HL-60 (cell line): Measurements from ENCODE around the gene DPF3.

Experiments used
- DNase-seq, 2 experiments: peaks; one replicate each; pipeline ENCODE4 v3.0.0-alpha.2; 2010 to 2020; ENCODE audit warnings: low read depth in 1 of 2, low spot score in 1 of 2
- H3K27ac ChIP-seq: fragments of 250-450 bp; sonication (Bioruptor Pico); replicated peaks from 2 replicates; pipeline ENCODE4 v1.5.1; 2020; ENCODE audit warnings: mild to moderate bottlenecking, moderate library complexity
- H3K27me3 ChIP-seq: fragments of 250-450 bp; sonication (Bioruptor Pico); 2 replicates; pipeline ENCODE4 v1.5.1; 2021; ENCODE audit warnings: mild to moderate bottlenecking, moderate library complexity; ENCODE audit not compliant: insufficient read depth, poor library complexity, severe bottlenecking
- H3K4me3 ChIP-seq: replicated peaks from 2 replicates; pipeline ENCODE4 v1.5.1; 2011; ENCODE audit warnings: mild to moderate bottlenecking, control low read depth, low read length; ENCODE audit not compliant: insufficient read depth
- CTCF ChIP-seq: IDR thresholded peaks from one replicate; pipeline ENCODE4 v1.5.1; 2011; ENCODE audit warnings: low read length, control low read depth, inconsistent platforms; ENCODE audit not compliant: insufficient read depth
- GABPA ChIP-seq: IDR thresholded peaks from 2 replicates; pipeline ENCODE4 v1.6.1; 2012; ENCODE audit warnings: low read depth
- POLR2AphosphoS5 ChIP-seq: IDR thresholded peaks from 2 replicates; pipeline ENCODE4 v1.6.1; 2012; ENCODE audit warnings: low read depth
- REST ChIP-seq: IDR thresholded peaks from 2 replicates; pipeline ENCODE4 v1.6.1; 2012; ENCODE audit warnings: low read depth; ENCODE audit not compliant: insufficient replicate concordance
- SPI1 ChIP-seq: IDR thresholded peaks from 2 replicates; pipeline ENCODE4 v1.6.1; 2012; ENCODE audit warnings: low read depth, mild to moderate bottlenecking, borderline replicate concordance

The DPF3 gene

GRCh38 chr14:72613231-72613974 is 280.5 kb downstream of the DPF3 start:
- Histone ChIP-seq H3K27me3 (no peaks in the 10 kb centered on the region), H3K4me3 (no peak overlapping the region), H3K27ac (no peak overlapping the region)
- no peak for DNase-seq
- no peak for TF ChIP-seq POLR2AphosphoS5
- no peak for TF ChIP-seq SPI1
- no peak for TF ChIP-seq REST
- no peak for TF ChIP-seq GABPA
- no peak for TF ChIP-seq CTCF

GRCh38 chr14:72612041-72612440 is 281.9 kb downstream of the DPF3 start:
- H3K27me3 ChIP-seq = no peaks in the 10 kb centered on the region
- no peak for DNase-seq
- TF ChIP-seq CTCF (no peak), POLR2AphosphoS5 (no peak), SPI1 (no peak), REST (no peak), GABPA (no peak)
- no peak overlapping the region for H3K27ac ChIP-seq
- H3K4me3 ChIP-seq = no peak overlapping the region

GRCh38 chr14:72611506-72611905 is 282.4 kb downstream of the DPF3 start:
- no peak overlapping the region for H3K27ac ChIP-seq

More at GRCh38 chr14:72611506-72611905, 282.4 kb downstream of the DPF3 start:
- no peak for DNase-seq
- TF ChIP-seq CTCF (no peak), REST (no peak), POLR2AphosphoS5 (no peak), GABPA (no peak), SPI1 (no peak)
- Histone ChIP-seq H3K27me3 (no peaks in the 10 kb centered on the region), H3K4me3 (no peak overlapping the region)
